ENCODE data around the gene BPHL. TPM values are rescaled to one million over a fixed set of nuclear protein-coding genes. Genes with fewer than 3 reads are reported as not detected.
"Not testable (repeated sequence)": the region's sequence is repeated elsewhere in the genome, so short reads cannot be mapped to it uniquely, and the experiment has no call there.

BPHL gene
- total RNA-seq, 2 donors from 2014 or later: 16.5 to 17.7 TPM

DNA sequence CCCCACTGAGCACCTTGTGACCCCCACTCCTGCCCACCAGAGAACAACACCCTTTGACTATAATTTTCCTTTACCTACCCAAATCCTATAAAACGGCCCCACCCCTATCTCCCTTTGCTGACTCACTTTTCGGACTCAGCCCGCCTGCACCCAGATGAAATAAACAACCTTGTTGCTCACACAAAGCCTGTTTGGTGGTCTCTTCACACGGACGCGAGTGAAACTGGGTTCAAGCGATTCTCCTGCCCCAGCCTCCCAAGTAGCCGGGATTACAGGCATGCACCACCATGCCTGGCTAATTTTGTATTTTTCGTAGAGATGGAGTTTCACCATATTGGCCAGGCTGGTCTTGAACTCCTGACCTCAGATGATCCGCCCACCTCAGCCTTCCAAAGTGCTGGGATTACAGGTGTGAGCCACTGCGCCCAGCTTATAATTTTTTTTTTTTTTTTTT is 55.2 kb downstream of the BPHL start:
- DNase-seq (ENCODE audit: low spot score); intact Hi-C loops (cut with DNase I); H3K4me1 ChIP-seq (replicated peaks); H3K36me3 ChIP-seq; H3K9me3 ChIP-seq; H3K27me3 ChIP-seq (replicated peaks; ENCODE audit: insufficient read depth); H3K4me3 ChIP-seq; H3K27ac ChIP-seq: not testable (repeated sequence)
- WGBS: 95% methylated on average over 11 of the region's 11 CpGs

GRCh38 chr6:3175715-3176402 is 57.3 kb downstream of the BPHL start:
- WGBS: 70% methylated on average over 11 of the region's 11 CpGs
- Histone ChIP-seq H3K9me3 (no peaks in the 10 kb centered on the region), H3K36me3 (no peaks in the 10 kb centered on the region), H3K27me3 (replicated peaks; ENCODE audit: insufficient read depth) (no peaks in the 10 kb centered on the region), H3K4me3 (no peak overlapping the region), H3K4me1 (replicated peaks) (no peaks in the 10 kb centered on the region), H3K27ac (no peak overlapping the region)
- DNase-seq (ENCODE audit: low spot score): no peak
- intact Hi-C loops (cut with DNase I): no loop called here
- no peak for TF ChIP-seq POLR2AphosphoS5 (IDR thresholded peaks at IDR 0.05)

GRCh38 chr6:3176562-3177355 is 58.2 kb downstream of the BPHL start:
- Histone ChIP-seq H3K27ac (no peak overlapping the region), H3K4me1 (replicated peaks) (no peaks in the 10 kb centered on the region), H3K4me3 (no peak overlapping the region), H3K27me3 (replicated peaks; ENCODE audit: insufficient read depth) (no peaks in the 10 kb centered on the region), H3K9me3 (no peaks in the 10 kb centered on the region), H3K36me3 (no peaks in the 10 kb centered on the region)
- intact Hi-C loops (cut with DNase I): no loop called here
- DNase-seq (ENCODE audit: low spot score): no peak
- WGBS: 85% methylated on average over 22 of the region's 22 CpGs
- TF ChIP-seq POLR2AphosphoS5 (IDR thresholded peaks at IDR 0.05): no peak
- TF ChIP-seq POLR2A (IDR thresholded peaks at IDR 0.05): no peak
- no peak for TF ChIP-seq CTCF (IDR thresholded peaks at IDR 0.05)

DNA sequence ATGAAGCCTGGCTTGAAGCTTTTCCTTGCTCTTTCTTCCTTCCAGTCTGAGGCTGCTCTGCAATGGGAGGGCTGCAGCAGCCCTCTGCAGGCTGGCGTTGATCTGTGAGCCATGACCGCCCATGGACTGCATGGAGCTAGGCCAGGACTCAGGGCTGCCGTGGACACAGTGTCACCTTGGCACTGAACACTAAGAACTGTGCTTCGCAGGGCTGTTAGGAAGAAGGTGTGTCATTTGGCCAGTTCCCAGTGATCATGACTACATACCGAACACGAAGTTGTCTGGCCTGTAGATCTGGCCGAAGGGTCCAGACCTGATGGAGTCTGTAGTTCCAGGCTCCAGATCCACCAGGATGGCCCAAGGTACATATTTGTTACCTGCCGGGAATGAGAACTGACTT is 60.2 kb downstream of the BPHL start:
- peak; percentile 36 for DNase-seq (ENCODE audit: low spot score)
- H3K9me3 ChIP-seq; H3K4me1 ChIP-seq (replicated peaks); intact Hi-C loops (cut with DNase I); H3K27ac ChIP-seq; H3K4me3 ChIP-seq; H3K27me3 ChIP-seq (replicated peaks; ENCODE audit: insufficient read depth); H3K36me3 ChIP-seq: not testable (repeated sequence)
- WGBS: 55% methylated on average over 8 of the region's 8 CpGs
- TF ChIP-seq POLR2AphosphoS5 (IDR thresholded peaks at IDR 0.05): peak; percentile 42

GRCh38 chr6:3179945-3180344 is 61.4 kb downstream of the BPHL start:
- H3K27me3 ChIP-seq (replicated peaks; ENCODE audit: insufficient read depth); H3K4me3 ChIP-seq; H3K27ac ChIP-seq; intact Hi-C loops (cut with DNase I); DNase-seq (ENCODE audit: low spot score); H3K36me3 ChIP-seq; H3K4me1 ChIP-seq (replicated peaks); H3K9me3 ChIP-seq: not testable (repeated sequence)
- WGBS: 80% methylated on average over 6 of the region's 8 CpGs

GRCh38 chr6:3181105-3181504 is 62.6 kb downstream of the BPHL start:
- no peaks in the 10 kb centered on the region for H3K4me1 ChIP-seq (replicated peaks)
- H3K27me3 ChIP-seq (replicated peaks; ENCODE audit: insufficient read depth): no peaks in the 10 kb centered on the region
- H3K27ac ChIP-seq: no peak overlapping the region
- no peak for DNase-seq (ENCODE audit: low spot score)
- H3K4me3 ChIP-seq: no peak overlapping the region
- WGBS: 72% methylated on average over 2 of the region's 2 CpGs
- intact Hi-C loops (cut with DNase I): no loop called here
- H3K9me3 ChIP-seq: no peaks in the 10 kb centered on the region
- no peak for TF ChIP-seq POLR2AphosphoS5 (IDR thresholded peaks at IDR 0.05)
- TF ChIP-seq CTCF (IDR thresholded peaks at IDR 0.05): no peak
- no peak for TF ChIP-seq POLR2A (IDR thresholded peaks at IDR 0.05)
- H3K36me3 ChIP-seq: no peaks in the 10 kb centered on the region

DNA sequence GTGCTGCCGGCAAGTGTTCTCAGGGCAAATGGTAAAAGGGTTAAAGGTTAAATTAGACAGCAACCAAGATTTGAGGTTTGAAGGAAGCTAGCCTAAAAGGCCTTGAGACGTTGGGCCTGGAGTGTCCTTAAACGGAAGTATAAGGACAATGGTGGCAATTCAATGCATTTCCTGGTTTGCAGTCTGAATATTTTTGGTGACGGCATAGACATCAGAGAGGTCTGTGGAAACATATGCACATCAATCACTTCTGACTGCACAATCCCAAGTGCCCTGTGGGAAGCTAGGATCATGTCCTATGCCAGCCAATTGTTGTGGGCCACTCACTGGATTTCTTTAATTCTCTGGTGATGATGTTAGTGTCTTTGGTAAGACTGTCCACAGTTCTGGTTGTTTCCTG is 64.6 kb downstream of the BPHL start:
- Histone ChIP-seq H3K4me1 (replicated peaks) (no peaks in the 10 kb centered on the region), H3K9me3 (no peaks in the 10 kb centered on the region), H3K27ac (no peak overlapping the region), H3K4me3 (no peak overlapping the region), H3K36me3 (no peaks in the 10 kb centered on the region), H3K27me3 (replicated peaks; ENCODE audit: insufficient read depth) (no peaks in the 10 kb centered on the region)
- DNase-seq (ENCODE audit: low spot score): no peak
- 84% methylated on average over 4 of the region's 4 CpGs for WGBS
- intact Hi-C loops (cut with DNase I): no loop called here
- no peak for TF ChIP-seq POLR2AphosphoS5 (IDR thresholded peaks at IDR 0.05)
- TF ChIP-seq CTCF (IDR thresholded peaks at IDR 0.05): no peak
- no peak for TF ChIP-seq POLR2A (IDR thresholded peaks at IDR 0.05)

Data from prostate gland (tissue), 2 donors.